CD4-positive, alpha-beta T cell (primary cell): ENCODE measurements around the gene TMOD4. TPM values are rescaled to one million over a fixed set of nuclear protein-coding genes. Genes with fewer than 3 reads are reported as not detected.

ENCODE experiments used
- ATAC-seq: fragments of 200-7000 bp; cut with Tn5 transposase; one replicate; pipeline ENCODE4 v1.10.0; 2022; ENCODE audit warnings: mild to moderate bottlenecking; ENCODE audit not compliant: poor library complexity
- CTCF ChIA-PET: fragments of 350-600 bp; sonication (Branson Sonifier 250); formaldehyde crosslinking; loops from one replicate; lab custom pipeline; 2021; ENCODE audit warnings: antibody characterized with exemption, inconsistent platforms; lab: Charles Lee
- POLR2A ChIA-PET: fragments of 350-600 bp; sonication (Branson Sonifier 250); formaldehyde crosslinking; loops from one replicate; lab custom pipeline; 2021; ENCODE audit warnings: antibody characterized with exemption, inconsistent platforms; lab: Charles Lee
- DNase-seq, 14 experiments: peaks; one replicate each; pipeline ENCODE4 v3.0.0-alpha.2; 2013 to 2020; ENCODE audit warnings: mixed read lengths in 2 of 14
- H3K27ac ChIP-seq, 2 donors: one replicate each; pipeline versions ENCODE4 v1.5.1 to v1.7.0; 2013; ENCODE audit warnings: low read length in 2 of 2, low read depth in 1 of 2, mild to moderate bottlenecking in 1 of 2
- H3K27me3 ChIP-seq, 2 experiments: 1 replicate in 1 of 2; 2 replicates in 1 of 2; pipeline versions ENCODE4 v1.6.1 to v1.7.0; 2013; ENCODE audit warnings: low read length in 2 of 2, control low read depth in 1 of 2, mild to moderate bottlenecking in 1 of 2, moderate library complexity in 1 of 2; ENCODE audit not compliant: insufficient read depth in 2 of 2, control insufficient read depth in 1 of 2
- H3K36me3 ChIP-seq: one replicate; pipeline ENCODE4 v1.6.1; 2013; ENCODE audit warnings: low read length, control low read depth; ENCODE audit not compliant: insufficient read depth
- H3K4me1 ChIP-seq: one replicate; pipeline ENCODE4 v1.6.1; 2013; ENCODE audit warnings: low read length, control low read depth; ENCODE audit not compliant: insufficient read depth
- H3K4me3 ChIP-seq: one replicate; pipeline ENCODE4 v1.5.1; 2013; ENCODE audit warnings: mild to moderate bottlenecking, low read length, moderate library complexity
- H3K9me3 ChIP-seq, 2 experiments: 1 replicate in 1 of 2; 2 replicates in 1 of 2; pipeline versions ENCODE4 v1.6.1 to v1.7.0; 2013; ENCODE audit warnings: low read length in 2 of 2, mild to moderate bottlenecking in 2 of 2, control low read depth in 1 of 2, moderate library complexity in 1 of 2; ENCODE audit not compliant: control insufficient read depth in 1 of 2, insufficient read depth in 1 of 2
- H3K27ac Mint-ChIP-seq: one replicate; pipeline ENCODE4 v1.8.0; 2020; ENCODE audit warnings: mixed read lengths
- H3K27me3 Mint-ChIP-seq: one replicate; pipeline ENCODE4 v1.8.0; 2021; ENCODE audit warnings: mixed read lengths
- H3K36me3 Mint-ChIP-seq: one replicate; pipeline ENCODE4 v1.8.0; 2021; ENCODE audit warnings: low read depth, mixed read lengths
- H3K4me1 Mint-ChIP-seq: one replicate; pipeline ENCODE4 v1.8.0; 2021; ENCODE audit warnings: low read depth, mixed read lengths
- H3K4me3 Mint-ChIP-seq: one replicate; pipeline ENCODE4 v1.8.0; 2020; ENCODE audit warnings: mild to moderate bottlenecking, mixed read lengths
- H3K9me3 Mint-ChIP-seq: one replicate; pipeline ENCODE4 v1.8.0; 2020; ENCODE audit warnings: mixed read lengths
- CTCF ChIP-seq: fragments of 200-600 bp; IDR thresholded peaks from one replicate; pipeline ENCODE4 v1.8.0; 2022; ENCODE audit warnings: antibody characterized with exemption, mild to moderate bottlenecking
- intact Hi-C, 2 experiments: fragments of 100-400 bp; cut with DNase I in 1 of 2; cut with micrococcal nuclease in 1 of 2; formaldehyde crosslinking; loops; one replicate each; pipeline versions ENCODE4 v1.15.1 to v1.9.0; 2023 to 2025; cut with DNase I, micrococcal nuclease
- total RNA-seq, 174 experiments: library from RNA in 2 of 174; stranded (reverse) in 2 of 174; gene quantifications; one replicate each; pipeline ENCODE4 v1.2.3 and lab custom pipeline; 2021 to 2026

Gene TMOD4
- total RNA-seq, 2 experiments from 2014 or later, result 1.6 TPM; not detected in 1

GRCh38 chr1:151134396-151134795 is 41.4 kb downstream of the TMOD4 start:
- H3K4me3 Mint-ChIP-seq, result peak overlapping the region; percentile 43
- ATAC-seq, result no peak
- POLR2A ChIA-PET, result interaction anchor here (0.7 kb wide), 1 partner anchor 23 kb away, joined by 3 read pairs; no protein-coding TSS in a partner anchor
- Histone ChIP-seq H3K4me1 (peaks cover 16% of the 10 kb centered on the region), H3K27ac (no peak overlapping the region), H3K4me3 (no peak overlapping the region), H3K36me3 (no peaks in the 10 kb centered on the region), H3K9me3 (peaks cover 0 to 8% of the 10 kb centered on the region in 2 experiments), H3K27me3 (peaks cover 0 to 9% of the 10 kb centered on the region in 2 experiments)
- intact Hi-C loops, result no loop called here
- H3K4me1 Mint-ChIP-seq, result peaks cover 15% of the 10 kb centered on the region
- H3K36me3 Mint-ChIP-seq, result peaks cover 7% of the 10 kb centered on the region
- CTCF ChIA-PET, result no interaction called here
- TF ChIP-seq CTCF, result no peak
- H3K27ac Mint-ChIP-seq, result no peak overlapping the region
- H3K27me3 Mint-ChIP-seq, result no peaks in the 10 kb centered on the region
- DNase-seq, result no peak
- H3K9me3 Mint-ChIP-seq, result no peaks in the 10 kb centered on the region

GRCh38 chr1:151133018-151133806 is 42.6 kb downstream of the TMOD4 start:
- ChIA-PET POLR2A (no interaction called here), CTCF (no interaction called here)
- H3K4me1 ChIP-seq, result peaks cover 16% of the 10 kb centered on the region
- no peak for ATAC-seq
- no peak overlapping the region for H3K27ac ChIP-seq
- H3K27me3 Mint-ChIP-seq, result no peaks in the 10 kb centered on the region
- no peak for TF ChIP-seq CTCF
- H3K4me1 Mint-ChIP-seq, result peaks cover 15% of the 10 kb centered on the region
- H3K27ac Mint-ChIP-seq, result no peak overlapping the region
- H3K4me3 Mint-ChIP-seq, result no peak overlapping the region
- H3K36me3 Mint-ChIP-seq, result peaks cover 10% of the 10 kb centered on the region
- H3K9me3 Mint-ChIP-seq, result no peaks in the 10 kb centered on the region
- H3K36me3 ChIP-seq, result no peaks in the 10 kb centered on the region
- no peak overlapping the region for H3K4me3 ChIP-seq
- peaks cover 0 to 9% of the 10 kb centered on the region in 2 experiments for H3K27me3 ChIP-seq
- peaks cover 0 to 8% of the 10 kb centered on the region in 2 experiments for H3K9me3 ChIP-seq
- intact Hi-C loops, result no loop called here
- DNase-seq, result peak in 1 of 14 experiments; percentile 27

- CTCF ChIA-PET, result no interaction called here
- H3K4me3 Mint-ChIP-seq, result no peak overlapping the region
These were observed 43.3 kb downstream of the TMOD4 start for GRCh38 chr1:151132335-151133017.

More at GRCh38 chr1:151132335-151133017, 43.3 kb downstream of the TMOD4 start:
- Mint-ChIP-seq H3K4me1 (peaks cover 15% of the 10 kb centered on the region), H3K36me3 (peaks cover 10% of the 10 kb centered on the region), H3K9me3 (no peaks in the 10 kb centered on the region), H3K27ac (no peak overlapping the region), H3K27me3 (no peaks in the 10 kb centered on the region)
- ATAC-seq (no peak), DNase-seq (no peak)
- no peak overlapping the region for H3K4me3 ChIP-seq
- H3K36me3 ChIP-seq, result no peaks in the 10 kb centered on the region
- POLR2A ChIA-PET, result interaction anchor here (1.3 to 3.0 kb wide), 3 partner anchors 10 to 25 kb away, joined by 6 to 40 read pairs (median 6); partner anchors contain the start of gene TNFAIP8L2
- H3K27ac ChIP-seq, result no peak overlapping the region
- intact Hi-C loops, result no loop called here
- H3K4me1 ChIP-seq, result peaks cover 16% of the 10 kb centered on the region
- H3K9me3 ChIP-seq, result peaks cover 0 to 8% of the 10 kb centered on the region in 2 experiments
- H3K27me3 ChIP-seq, result peaks cover 0 to 9% of the 10 kb centered on the region in 2 experiments
- no peak for TF ChIP-seq CTCF
